OCI-LY7 (cell line): ENCODE measurements around the gene CUBN. TPM values are rescaled to one million over a fixed set of nuclear protein-coding genes. Genes with fewer than 3 reads are reported as not detected.

Experiments used
- BruUV-seq: library from RNA; stranded (reverse); fragments of 400-500 nt; replicated peaks from 2 replicates; lab custom pipeline; 2021; lab: Mats Ljungman, UMichigan
- CTCF ChIA-PET: fragments of 300-600 bp; sonication (Branson Sonifier 250); formaldehyde crosslinking; loops from one replicate; lab custom pipeline; 2022; ENCODE audit warnings: antibody characterized with exemption; ENCODE audit not compliant: unreplicated experiment; lab: Charles Lee
- POLR2A ChIA-PET: fragments of 300-600 bp; sonication (Branson Sonifier 250); formaldehyde crosslinking; loops from one replicate; lab custom pipeline; 2022; ENCODE audit warnings: antibody characterized with exemption; lab: Charles Lee
- DNase-seq: peaks from one replicate; pipeline ENCODE4 v3.0.0-alpha.2; 2015; ENCODE audit warnings: low spot score
- H2AFZ ChIP-seq: fragments of 200-600 bp; sonication (generic), shearing (Covaris generic); 2 replicates; pipeline ENCODE4 v1.6.1; 2014; ENCODE audit warnings: mild to moderate bottlenecking, antibody characterized with exemption, low read length, moderate library complexity
- H3K27ac ChIP-seq: fragments of 200-600 bp; sonication (generic); 2 replicates; pipeline ENCODE4 v1.5.1; 2014; ENCODE audit warnings: mixed run types, low read depth, mild to moderate bottlenecking, moderate library complexity, low read length, inconsistent platforms; ENCODE audit not compliant: poor library complexity, severe bottlenecking
- H3K36me3 ChIP-seq: fragments of 200-600 bp; sonication (generic); 2 replicates; pipeline ENCODE4 v1.6.1; 2014; ENCODE audit warnings: mild to moderate bottlenecking, antibody characterized with exemption, low read length, moderate library complexity, mixed read lengths; ENCODE audit not compliant: insufficient read depth
- H3K4me1 ChIP-seq: fragments of 200-600 bp; sonication (generic); 2 replicates; pipeline ENCODE4 v1.5.1; 2014; ENCODE audit warnings: mild to moderate bottlenecking, low read length; ENCODE audit not compliant: insufficient read depth, poor library complexity, severe bottlenecking
- H3K4me2 ChIP-seq: fragments of 200-600 bp; sonication (generic); 2 replicates; pipeline ENCODE4 v1.6.1; 2014; ENCODE audit warnings: mild to moderate bottlenecking, low read length
- H3K4me3 ChIP-seq: fragments of 200-600 bp; sonication (generic); 2 replicates; pipeline ENCODE4 v1.5.1; 2014; ENCODE audit warnings: mild to moderate bottlenecking, low read depth, low read length; ENCODE audit not compliant: poor library complexity, severe bottlenecking
- H3K79me2 ChIP-seq: fragments of 200-600 bp; sonication (generic); 2 replicates; pipeline ENCODE4 v1.6.1; 2016; ENCODE audit warnings: low read depth, mild to moderate bottlenecking, low read length, moderate library complexity, mixed read lengths; ENCODE audit not compliant: insufficient read depth
- H3K9me2 ChIP-seq: fragments of 200-600 bp; sonication (generic); 2 replicates; pipeline ENCODE4 v1.6.1; 2016; ENCODE audit warnings: mild to moderate bottlenecking, low read length, mixed read lengths; ENCODE audit not compliant: insufficient read depth
- H3K9me3 ChIP-seq: fragments of 200-600 bp; sonication (generic); 2 replicates; pipeline ENCODE4 v1.6.1; 2014; ENCODE audit warnings: mild to moderate bottlenecking, mixed run types, low read length, mixed read lengths
- H4K20me1 ChIP-seq: fragments of 200-600 bp; sonication (generic); 2 replicates; pipeline ENCODE4 v1.6.1; 2014; ENCODE audit warnings: mild to moderate bottlenecking, antibody characterized with exemption, low read length, moderate library complexity, mixed read lengths; ENCODE audit not compliant: insufficient read depth
- CTCF ChIP-seq: fragments of 200-600 bp; sonication (generic); conservative IDR thresholded peaks from 2 replicates; pipeline ENCODE4 v1.5.1; 2014; ENCODE audit warnings: mild to moderate bottlenecking, antibody characterized with exemption, low read length, moderate library complexity, mixed read lengths
- EZH2phosphoT487 ChIP-seq: fragments of 200-600 bp; sonication (generic); IDR thresholded peaks from 2 replicates; pipeline ENCODE4 v1.6.1; 2018; ENCODE audit warnings: low read depth, borderline replicate concordance, mild to moderate bottlenecking, mixed run types, antibody characterized with exemption, low read length, moderate library complexity, mixed read lengths
- intact Hi-C: fragments of 100-400 bp; cut with micrococcal nuclease; formaldehyde crosslinking; loops from one replicate; pipeline ENCODE4 v1.10.0; 2022; ENCODE audit not compliant: unreplicated experiment
- total RNA-seq, 2 experiments: library from RNA; depleted of rRNA in 1 of 2; stranded (reverse); fragments of >200 nt in 1 of 2; shearing (Covaris generic) in 1 of 2; gene quantifications; 2 replicates each; pipeline ENCODE4 v1.2.3, GENCODE V29; 2014 to 2022

The CUBN gene
- total RNA-seq, 2 experiments from 2014 or later = 0.13 to 0.25 TPM

- intact Hi-C loops = no loop called here
- H2AFZ ChIP-seq = no peak overlapping the region
- H3K9me2 ChIP-seq = no peaks in the 10 kb centered on the region
- ChIA-PET CTCF (no interaction called here), POLR2A (interaction anchor here (0.7 kb wide), 1 partner anchor 300 kb away, joined by 3 read pairs; no protein-coding TSS in a partner anchor)
- no peak overlapping the region for H3K4me2 ChIP-seq
- no peaks in the 10 kb centered on the region for H3K36me3 ChIP-seq
- H3K4me1 ChIP-seq = no peaks in the 10 kb centered on the region
- no peaks in the 10 kb centered on the region for H4K20me1 ChIP-seq
- no peak overlapping the region for H3K4me3 ChIP-seq
- no peak for TF ChIP-seq CTCF
- TF ChIP-seq EZH2phosphoT487 = no peak
- H3K79me2 ChIP-seq = no peaks in the 10 kb centered on the region
- H3K9me3 ChIP-seq = no peaks in the 10 kb centered on the region
- H3K27ac ChIP-seq = no peak overlapping the region
- DNase-seq = no peak
- no TSS peak for BruUV-seq
Measured at GRCh38 chr10:17062493-17062892, 67.1 kb downstream of the CUBN start.

DNA sequence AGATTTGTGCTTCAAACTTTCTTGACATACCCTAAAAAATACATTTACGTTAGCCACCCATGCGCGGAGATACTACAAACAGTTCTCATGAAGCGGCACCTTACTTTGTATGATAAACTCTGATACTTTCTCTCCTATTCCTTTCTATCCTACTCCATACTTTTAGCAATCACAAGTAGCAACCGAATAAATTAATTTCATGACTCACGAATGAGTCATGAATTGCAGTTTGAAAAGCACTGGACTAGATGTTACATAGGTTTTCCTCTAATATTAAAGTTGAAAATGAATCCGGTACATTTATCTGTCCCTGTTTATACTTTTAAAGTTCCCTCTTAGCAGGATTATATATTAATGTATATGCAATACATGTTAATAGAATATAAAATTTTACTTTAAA is 67.6 kb downstream of the CUBN start:
- CTCF ChIA-PET = no interaction called here
- H3K9me2 ChIP-seq = no peaks in the 10 kb centered on the region
- no peaks in the 10 kb centered on the region for H3K79me2 ChIP-seq
- no peak for TF ChIP-seq CTCF
- TF ChIP-seq EZH2phosphoT487 = no peak
- BruUV-seq = no TSS peak
- H3K27ac ChIP-seq = no peak overlapping the region
- POLR2A ChIA-PET = interaction anchor here (0.6 to 0.7 kb wide), 2 partner anchors 13 to 301 kb away, joined by 3 read pairs; no protein-coding TSS in a partner anchor
- no peak for DNase-seq
- no peak overlapping the region for H3K4me3 ChIP-seq
- H3K9me3 ChIP-seq = no peaks in the 10 kb centered on the region
- no peaks in the 10 kb centered on the region for H3K36me3 ChIP-seq
- no peaks in the 10 kb centered on the region for H4K20me1 ChIP-seq
- H2AFZ ChIP-seq = no peak overlapping the region
- no peak overlapping the region for H3K4me2 ChIP-seq
- intact Hi-C loops = no loop called here
- H3K4me1 ChIP-seq = no peaks in the 10 kb centered on the region

- Histone ChIP-seq H4K20me1 (no peaks in the 10 kb centered on the region), H3K4me2 (no peak overlapping the region), H3K9me2 (no peaks in the 10 kb centered on the region), H3K9me3 (no peaks in the 10 kb centered on the region), H3K79me2 (no peaks in the 10 kb centered on the region), H3K4me1 (no peaks in the 10 kb centered on the region), H3K27ac (no peak overlapping the region), H3K4me3 (no peak overlapping the region), H3K36me3 (no peaks in the 10 kb centered on the region), H2AFZ (no peak overlapping the region)
- ChIA-PET POLR2A (interaction anchor here (0.6 kb wide), 1 partner anchor 14 kb away, joined by 3 read pairs; no protein-coding TSS in a partner anchor), CTCF (no interaction called here)
- no peak for DNase-seq
- BruUV-seq = no TSS peak
- TF ChIP-seq EZH2phosphoT487 (no peak), CTCF (no peak)
- intact Hi-C loops = no loop called here
Measured at GRCh38 chr10:17061418-17061817, 68.2 kb downstream of the CUBN start.
